Neural cell (in vitro differentiated cells): Measurements from ENCODE around the gene MERTK.

Source experiments
- CTCF ChIP-seq: fragments of 450-650 bp; IDR thresholded peaks from 2 replicates; pipeline ENCODE4 v1.5.1; 2014; ENCODE audit warnings: antibody characterized with exemption, mild to moderate bottlenecking, moderate library complexity; ENCODE audit not compliant: poor library complexity, severe bottlenecking
- EP300 ChIP-seq: fragments of 450-650 bp; conservative IDR thresholded peaks from 2 replicates; pipeline ENCODE4 v1.6.1; 2014; ENCODE audit warnings: antibody characterized with exemption, mild to moderate bottlenecking, moderate library complexity; ENCODE audit not compliant: poor library complexity, severe bottlenecking
- EZH2 ChIP-seq: fragments of 200-600, 300-800 bp; shearing (Covaris generic), sonication (generic); IDR thresholded peaks from 2 replicates; pipeline ENCODE4 v1.6.1; 2014; ENCODE audit warnings: antibody characterized with exemption, low read length, borderline replicate concordance, mild to moderate bottlenecking; ENCODE audit not compliant: insufficient read depth, poor library complexity, severe bottlenecking
- MXI1 ChIP-seq: fragments of 450-650 bp; conservative IDR thresholded peaks from 2 replicates; pipeline ENCODE4 v1.6.1; 2014; ENCODE audit warnings: antibody characterized with exemption, mild to moderate bottlenecking; ENCODE audit not compliant: poor library complexity, severe bottlenecking
- POLR2AphosphoS5 ChIP-seq: IDR thresholded peaks from 2 replicates; pipeline ENCODE4 v1.6.1; 2012
- RAD21 ChIP-seq: fragments of 450-650 bp; conservative IDR thresholded peaks from 2 replicates; pipeline ENCODE4 v1.6.1; 2014; ENCODE audit warnings: antibody characterized with exemption, mild to moderate bottlenecking, moderate library complexity
- REST ChIP-seq: IDR thresholded peaks from 2 replicates; pipeline ENCODE4 v1.6.1; 2012; ENCODE audit warnings: borderline replicate concordance
- SMC3 ChIP-seq: fragments of 450-650 bp; conservative IDR thresholded peaks from 2 replicates; pipeline ENCODE4 v1.6.1; 2014; ENCODE audit warnings: antibody characterized with exemption, mild to moderate bottlenecking, moderate library complexity; ENCODE audit not compliant: poor library complexity
- TAF1 ChIP-seq: IDR thresholded peaks from 2 replicates; pipeline ENCODE4 v1.6.1; 2012; ENCODE audit warnings: low read depth

GRCh38 chr2:111977240-111977639 is 78.8 kb downstream of the MERTK start:
- no peak for TF ChIP-seq CTCF
- no peak for TF ChIP-seq EP300
- no peak for TF ChIP-seq POLR2AphosphoS5
- TF ChIP-seq TAF1 = no peak
- TF ChIP-seq RAD21 = no peak
- TF ChIP-seq REST = no peak
- no peak for TF ChIP-seq EZH2
- no peak for TF ChIP-seq SMC3
- TF ChIP-seq MXI1 = no peak
